PFSK-1 (cell line): ENCODE data around the gene BICD1.

Experiments
- POLR2AphosphoS5 ChIP-seq: IDR thresholded peaks from 2 replicates; pipeline ENCODE4 v1.6.1; 2012; ENCODE audit warnings: low read depth, mild to moderate bottlenecking, control low read depth, low read length, moderate library complexity
- REST ChIP-seq, 2 experiments: IDR thresholded peaks; 2 replicates each; pipeline versions ENCODE4 v1.6.1 to v1.8.0; 2011 to 2012; ENCODE audit warnings: low read depth in 2 of 2, low read length in 2 of 2, control low read depth in 1 of 2, inconsistent platforms in 1 of 2, mild to moderate bottlenecking in 1 of 2, moderate library complexity in 1 of 2; ENCODE audit not compliant: insufficient read depth in 1 of 2
- SIN3A ChIP-seq: IDR thresholded peaks from 2 replicates; pipeline ENCODE4 v1.6.1; 2012; ENCODE audit warnings: mild to moderate bottlenecking, low read length, moderate library complexity, borderline replicate concordance; ENCODE audit not compliant: insufficient read depth

DNA sequence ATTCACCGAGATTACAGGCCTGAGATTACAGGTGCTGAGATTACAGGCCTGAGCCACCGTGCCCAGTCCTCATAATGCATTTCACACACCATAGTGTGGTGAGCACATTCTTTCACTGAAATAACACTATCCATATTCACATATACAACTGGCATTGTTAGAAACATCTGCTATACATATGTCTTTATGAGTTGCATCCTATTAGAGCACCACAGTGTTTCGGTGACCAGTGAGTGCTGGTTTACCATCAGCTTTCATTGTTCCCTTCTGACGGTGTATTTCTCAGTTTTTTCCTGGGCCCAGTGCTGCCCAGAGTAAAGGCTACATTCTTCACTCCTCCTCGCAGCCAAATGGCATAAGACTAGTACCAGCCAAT, 196.5 kb downstream of the BICD1 start:
- TF ChIP-seq POLR2AphosphoS5 = no peak
- TF ChIP-seq SIN3A = no peak
- TF ChIP-seq REST (IDR thresholded peaks at IDR 0.05; ENCODE audit: insufficient read depth in 1 of 2, low read depth in 2 of 2, low read length in 2 of 2) = no peak
